22Rv1 (cell line): ENCODE measurements around the gene LRRC3C.

Source experiments
- ZFX ChIP-seq: fragments of 450-650 bp; IDR thresholded peaks from 2 replicates; pipeline ENCODE4 v1.6.1; 2017; ENCODE audit warnings: antibody characterized with exemption, borderline replicate concordance
- TF ChIP-seq, protein P1 (sequence below): fragments of 450-650 bp; IDR thresholded peaks from 2 replicates; pipeline ENCODE4 v1.5.1; 2017; ENCODE audit warnings: mild to moderate bottlenecking

DNA sequence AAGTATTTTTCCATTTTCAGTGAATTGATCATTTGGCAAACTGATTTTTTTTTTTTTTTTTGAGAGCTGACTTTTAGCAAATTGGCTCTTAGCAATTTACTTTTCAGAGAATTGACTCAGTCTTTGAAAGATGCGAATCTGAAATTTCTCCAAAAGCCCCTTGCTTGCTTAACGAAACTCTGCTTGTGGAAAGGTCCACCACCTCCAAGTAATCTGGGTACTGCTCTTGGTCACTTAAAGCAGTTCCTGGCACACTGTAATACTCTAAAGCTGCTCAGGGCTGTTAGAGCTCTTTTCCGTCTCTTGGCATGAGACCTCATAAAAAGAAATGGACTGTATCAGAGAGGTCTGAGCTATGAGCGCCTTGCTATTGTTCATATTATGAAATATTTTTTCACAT lies 12.0 kb upstream of the LRRC3C start:
- TF ChIP-seq, protein P1, sequence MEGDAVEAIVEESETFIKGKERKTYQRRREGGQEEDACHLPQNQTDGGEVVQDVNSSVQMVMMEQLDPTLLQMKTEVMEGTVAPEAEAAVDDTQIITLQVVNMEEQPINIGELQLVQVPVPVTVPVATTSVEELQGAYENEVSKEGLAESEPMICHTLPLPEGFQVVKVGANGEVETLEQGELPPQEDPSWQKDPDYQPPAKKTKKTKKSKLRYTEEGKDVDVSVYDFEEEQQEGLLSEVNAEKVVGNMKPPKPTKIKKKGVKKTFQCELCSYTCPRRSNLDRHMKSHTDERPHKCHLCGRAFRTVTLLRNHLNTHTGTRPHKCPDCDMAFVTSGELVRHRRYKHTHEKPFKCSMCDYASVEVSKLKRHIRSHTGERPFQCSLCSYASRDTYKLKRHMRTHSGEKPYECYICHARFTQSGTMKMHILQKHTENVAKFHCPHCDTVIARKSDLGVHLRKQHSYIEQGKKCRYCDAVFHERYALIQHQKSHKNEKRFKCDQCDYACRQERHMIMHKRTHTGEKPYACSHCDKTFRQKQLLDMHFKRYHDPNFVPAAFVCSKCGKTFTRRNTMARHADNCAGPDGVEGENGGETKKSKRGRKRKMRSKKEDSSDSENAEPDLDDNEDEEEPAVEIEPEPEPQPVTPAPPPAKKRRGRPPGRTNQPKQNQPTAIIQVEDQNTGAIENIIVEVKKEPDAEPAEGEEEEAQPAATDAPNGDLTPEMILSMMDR = no peak
- no peak for TF ChIP-seq ZFX
